NCI-H2107 treated with DMSO at 0.1 percent for 48 hours (cell line): ENCODE results near the gene CDKL5.
"Not testable (repeated sequence)": the region's sequence is repeated elsewhere in the genome, so short reads cannot be mapped to it uniquely, and the experiment has no call there.

ENCODE experiments used
- DNase-seq: peaks from one replicate; lab custom pipeline; 2025; ENCODE audit not compliant: unreplicated experiment; lab: John Stamatoyannopoulos, UW

The CDKL5 gene

DNA sequence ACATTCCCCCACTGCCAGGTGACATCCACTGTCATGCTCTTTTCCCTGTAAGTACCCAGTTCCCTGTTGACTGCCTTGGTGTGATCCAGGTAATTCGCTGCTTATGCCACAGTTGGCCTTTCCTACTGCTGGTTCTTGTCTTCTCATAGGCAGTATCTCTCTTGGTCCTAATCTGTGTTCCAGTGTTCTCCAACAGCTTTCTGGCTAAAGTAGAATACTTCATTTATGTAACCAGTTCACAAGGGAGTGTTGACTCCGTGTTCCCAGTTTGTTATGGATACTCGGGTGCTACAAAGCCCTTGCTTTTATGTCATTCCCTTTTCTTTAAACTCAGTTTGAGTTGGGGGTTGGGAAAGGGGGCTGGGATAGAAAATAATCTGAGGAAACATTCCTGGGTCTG, 148.1 kb downstream of the CDKL5 start:
- no peak for DNase-seq

DNA sequence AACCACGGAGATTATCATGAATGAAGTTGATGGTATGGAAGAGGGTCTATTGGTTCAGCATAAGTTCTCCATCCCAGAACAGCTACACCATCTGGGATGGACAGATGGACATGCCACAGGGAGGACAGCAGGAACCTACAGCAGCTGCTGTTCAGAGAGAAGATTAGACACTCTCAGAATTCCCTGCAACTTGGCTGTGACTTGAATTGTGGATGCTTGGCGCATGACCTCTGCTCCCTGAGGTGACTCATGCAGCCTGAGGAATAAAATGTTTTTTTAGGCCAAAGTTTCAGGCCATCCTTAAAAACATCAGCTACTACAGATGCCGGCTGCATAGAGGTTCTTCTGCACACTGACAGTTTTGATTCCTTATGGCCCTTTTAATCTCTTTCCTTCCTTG, 149.2 kb downstream of the CDKL5 start:
- DNase-seq = no peak

DNA sequence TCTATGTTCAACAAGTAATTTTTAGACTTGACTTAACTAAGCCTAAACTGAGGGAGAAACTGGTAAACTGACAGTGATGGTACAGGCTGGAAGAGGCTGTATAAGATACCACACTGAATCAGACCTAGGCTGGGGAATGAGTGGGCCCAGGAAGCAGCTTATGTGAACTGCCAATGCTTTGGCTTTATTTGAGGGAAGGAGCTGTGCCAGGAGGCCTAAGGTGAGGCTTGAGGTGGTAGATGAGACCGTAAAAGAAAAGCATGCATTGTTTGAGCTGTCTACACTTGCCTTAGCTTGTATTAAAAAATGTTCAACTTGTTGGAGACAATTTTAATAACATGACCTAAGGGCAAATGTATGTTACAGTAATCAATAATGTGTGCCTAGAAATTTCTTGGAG, 150.3 kb downstream of the CDKL5 start:
- DNase-seq = no peak

DNA sequence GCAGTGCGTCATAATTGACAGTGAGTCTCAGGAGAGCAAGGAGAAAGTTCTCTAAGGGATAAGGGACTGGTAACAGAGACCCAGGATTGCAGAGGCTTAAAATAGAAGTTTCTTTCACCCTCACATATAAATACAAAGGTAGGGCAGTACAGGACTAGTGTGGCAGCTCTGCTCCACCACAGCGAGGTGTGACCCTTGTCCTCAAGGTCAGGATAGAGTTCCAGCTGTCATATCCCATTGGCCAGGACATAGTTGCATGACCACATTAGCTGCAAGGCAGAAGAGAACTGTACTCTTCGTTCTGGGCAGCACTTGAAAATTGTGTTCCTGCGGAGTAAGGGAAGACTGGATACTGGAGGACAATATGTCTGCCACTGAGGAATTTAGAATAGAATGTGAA, 152.0 kb downstream of the CDKL5 start:
- no peak for DNase-seq

DNA sequence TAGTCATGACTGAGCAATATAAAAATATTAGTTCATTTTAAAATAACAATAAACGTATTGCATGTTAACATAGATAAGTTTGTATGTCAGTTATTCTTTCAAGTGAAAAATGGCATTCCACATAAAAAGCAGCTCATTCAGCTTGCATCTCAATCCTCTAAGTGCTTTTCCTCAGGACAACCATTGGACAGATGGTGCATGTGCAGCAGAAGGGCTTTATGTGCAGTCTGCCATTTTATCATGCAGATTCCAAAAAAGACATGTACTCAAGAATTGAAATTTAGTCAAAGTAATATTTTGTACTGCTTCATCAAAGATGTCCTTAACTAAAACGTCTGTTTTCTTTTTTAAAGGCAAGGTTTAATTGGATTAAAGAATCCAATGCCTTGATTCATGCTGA, 153.1 kb downstream of the CDKL5 start:
- no peak for DNase-seq

DNA sequence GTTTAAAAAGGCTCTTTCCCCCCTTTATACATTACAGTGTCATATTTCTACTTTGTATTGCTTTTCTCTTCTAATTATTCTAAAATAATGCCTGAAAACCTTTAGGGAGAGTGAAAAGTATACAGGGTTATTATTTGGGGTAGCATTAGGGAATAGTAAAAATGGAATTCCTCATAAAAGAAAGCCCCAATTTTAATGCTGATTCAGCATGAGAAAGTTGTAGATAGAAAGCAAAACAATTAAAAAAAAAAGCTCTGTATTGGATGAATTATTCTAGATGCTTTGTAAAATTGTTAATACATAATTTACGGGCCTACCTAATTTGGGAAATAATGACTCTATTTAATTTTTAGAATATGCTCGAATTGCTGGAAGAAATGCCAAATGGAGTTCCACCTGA, 154.1 kb downstream of the CDKL5 start:
- DNase-seq = no peak

DNA sequence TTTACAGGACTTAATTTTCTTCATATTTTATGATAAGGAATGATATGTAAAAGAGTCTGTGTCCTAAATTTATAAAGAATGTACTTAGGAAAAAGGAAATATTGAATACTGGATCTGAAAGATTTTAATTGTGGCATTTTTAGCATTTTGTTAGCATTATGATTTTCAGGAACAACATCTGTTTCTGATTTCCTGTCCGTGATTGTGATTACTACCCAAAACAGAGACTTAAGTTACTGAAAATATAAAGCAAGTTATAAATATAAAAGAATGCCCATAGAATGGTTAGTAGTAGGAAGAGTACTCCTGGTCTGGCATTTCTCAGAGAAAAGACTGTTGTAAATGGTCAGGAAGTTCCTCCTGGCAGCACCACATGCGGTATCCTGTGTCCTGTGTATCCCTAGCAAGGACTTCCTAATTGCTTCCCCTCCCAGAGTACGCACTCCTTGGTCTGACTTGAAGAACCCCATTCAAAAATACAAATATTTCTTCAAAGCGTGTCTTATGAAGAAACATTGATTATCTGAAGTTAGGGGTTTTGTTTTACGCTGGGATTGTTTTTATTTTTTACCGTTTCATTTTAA, 157.6 kb downstream of the CDKL5 start:
- DNase-seq = no peak

DNA sequence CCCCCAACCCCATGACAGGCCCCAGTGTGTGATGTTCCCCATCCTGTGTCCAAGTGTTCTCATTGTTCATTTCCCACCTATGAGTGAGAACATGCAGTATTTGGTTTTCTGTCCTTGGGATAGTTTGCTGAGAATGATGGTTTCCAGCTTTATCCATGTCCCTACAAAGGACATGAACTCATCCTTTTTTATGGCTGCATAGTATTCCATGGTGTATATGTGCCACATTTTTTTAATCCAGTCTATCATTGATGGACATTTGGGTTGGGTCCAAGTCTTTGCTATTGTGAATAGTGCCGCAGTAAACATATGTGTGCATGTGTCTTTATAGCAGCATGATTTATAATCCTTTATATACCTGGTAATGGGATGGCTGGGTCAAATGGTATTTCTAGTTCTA, 163.9 kb downstream of the CDKL5 start:
- not testable (repeated sequence) for DNase-seq

DNA sequence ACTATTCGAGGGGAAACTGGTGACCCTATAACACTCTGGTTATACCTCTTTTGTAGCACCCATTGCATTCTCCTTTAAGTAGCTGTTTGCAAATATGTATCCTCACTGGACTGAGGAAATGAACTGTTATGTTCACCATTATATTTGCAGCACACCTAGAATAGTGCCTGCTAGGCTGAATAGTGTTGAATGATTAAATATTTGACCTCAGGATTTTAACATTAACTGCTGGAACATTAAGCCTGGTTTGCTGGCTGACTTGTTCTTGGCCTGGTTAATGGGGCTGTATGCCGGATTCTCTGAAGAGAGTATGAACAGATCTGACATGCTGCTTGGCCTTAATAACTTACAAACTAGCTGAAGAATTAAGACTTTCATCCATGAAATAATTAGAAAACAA, 166.4 kb downstream of the CDKL5 start:
- no peak for DNase-seq

DNA sequence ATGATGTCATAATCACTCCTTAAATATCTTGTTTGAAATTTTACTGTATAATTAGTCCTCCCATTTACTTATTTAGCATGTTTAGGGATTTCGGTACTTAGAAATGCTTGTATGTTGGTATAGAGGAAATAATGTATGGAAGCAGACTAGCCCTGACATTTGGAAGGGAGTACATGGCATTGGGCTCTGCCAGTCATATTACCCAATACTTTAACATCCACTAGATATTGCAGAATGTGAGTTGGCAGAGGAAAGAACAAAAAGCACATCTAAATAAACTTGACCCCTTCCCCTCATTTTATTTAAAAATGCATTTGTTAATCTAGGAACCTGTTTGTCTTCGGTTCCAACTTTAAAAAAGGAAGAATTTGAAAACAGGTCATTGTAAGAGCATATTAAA, 168.7 kb downstream of the CDKL5 start:
- no peak for DNase-seq

DNA sequence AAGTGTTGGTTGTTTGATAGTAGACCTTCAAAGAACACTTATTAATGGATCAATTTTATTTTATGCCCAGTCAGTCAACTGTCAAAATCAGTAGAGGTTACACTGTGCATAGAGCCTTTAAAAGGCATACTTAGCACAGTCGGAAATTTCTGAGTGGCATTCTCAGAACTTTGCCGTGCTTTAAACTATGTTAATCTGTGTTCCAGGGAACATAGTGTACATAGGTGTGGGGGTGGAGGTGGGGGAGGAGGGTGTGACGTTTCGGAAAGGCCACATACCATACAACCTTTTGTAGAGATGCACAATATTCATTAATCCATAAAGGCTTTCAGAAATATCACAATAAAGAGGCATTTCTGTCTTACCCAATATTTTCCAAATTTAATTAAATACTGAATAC, 170.7 kb downstream of the CDKL5 start:
- no peak for DNase-seq

DNA sequence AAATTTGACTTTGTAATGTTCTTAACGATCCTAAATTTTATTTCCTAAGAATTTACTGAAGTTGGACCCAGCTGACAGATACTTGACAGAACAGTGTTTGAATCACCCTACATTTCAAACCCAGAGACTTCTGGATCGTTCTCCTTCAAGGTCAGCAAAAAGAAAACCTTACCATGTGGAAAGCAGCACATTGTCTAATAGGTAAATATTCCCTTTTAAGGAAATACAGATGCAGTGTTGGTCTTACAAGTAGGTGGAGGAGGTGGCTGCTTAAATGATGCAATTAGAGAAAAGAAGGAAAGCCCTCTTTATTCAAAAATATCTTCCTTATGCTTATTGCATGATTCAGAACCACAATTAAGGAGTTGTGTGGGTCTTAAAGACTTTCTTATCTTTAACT, 173.0 kb downstream of the CDKL5 start:
- DNase-seq = no peak

DNA sequence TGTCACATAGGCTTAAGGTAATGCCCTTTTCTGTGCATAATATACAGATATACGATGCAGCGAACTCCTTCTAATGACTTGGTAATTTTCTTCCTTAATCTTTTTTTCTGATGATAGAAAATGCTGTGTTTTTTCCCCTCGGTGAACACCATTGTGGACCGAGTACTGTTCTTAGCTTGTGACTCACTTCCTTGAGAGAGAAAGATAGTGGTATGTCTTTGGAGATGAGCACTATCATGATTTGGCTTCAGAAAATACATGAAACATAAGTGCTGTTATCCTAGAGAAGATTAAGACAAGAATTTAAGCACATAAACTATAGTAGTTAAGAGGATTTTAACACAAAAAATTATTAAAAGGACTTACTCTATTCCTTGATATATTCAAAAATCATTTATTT, 182.6 kb downstream of the CDKL5 start:
- no peak for DNase-seq

DNA sequence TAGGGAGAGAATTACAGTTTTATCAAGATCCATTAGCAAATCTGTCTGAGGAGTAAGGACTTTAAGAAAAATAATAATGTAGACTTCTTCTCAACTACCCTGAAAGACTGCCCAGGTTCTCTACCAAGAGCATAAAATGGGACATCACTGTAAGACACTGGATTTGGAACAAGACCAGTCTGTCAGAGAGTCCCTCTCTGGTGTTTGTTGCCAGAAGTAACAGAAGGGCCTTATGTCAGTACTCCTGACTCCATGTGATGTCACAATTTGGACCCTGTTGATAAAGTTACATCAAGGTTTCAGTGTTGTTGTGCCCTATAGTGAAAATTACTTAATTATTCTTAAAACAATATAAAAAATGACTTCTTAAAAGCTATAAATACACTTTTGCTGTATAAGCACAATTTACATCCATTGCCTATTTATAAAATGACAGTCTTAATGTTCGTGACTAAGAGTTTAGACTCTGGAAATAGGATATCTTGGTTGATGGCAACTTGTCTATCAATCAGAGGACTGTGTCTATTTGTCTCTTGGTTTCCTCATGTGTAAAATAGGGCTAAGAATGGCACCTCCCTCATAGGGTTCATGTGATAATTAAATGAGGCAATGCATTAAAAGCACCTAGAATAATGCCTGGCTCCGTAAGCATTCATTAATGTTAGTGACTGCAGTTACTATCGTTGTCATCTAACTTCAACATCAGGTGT, 188.7 kb downstream of the CDKL5 start:
- DNase-seq = no peak

DNA sequence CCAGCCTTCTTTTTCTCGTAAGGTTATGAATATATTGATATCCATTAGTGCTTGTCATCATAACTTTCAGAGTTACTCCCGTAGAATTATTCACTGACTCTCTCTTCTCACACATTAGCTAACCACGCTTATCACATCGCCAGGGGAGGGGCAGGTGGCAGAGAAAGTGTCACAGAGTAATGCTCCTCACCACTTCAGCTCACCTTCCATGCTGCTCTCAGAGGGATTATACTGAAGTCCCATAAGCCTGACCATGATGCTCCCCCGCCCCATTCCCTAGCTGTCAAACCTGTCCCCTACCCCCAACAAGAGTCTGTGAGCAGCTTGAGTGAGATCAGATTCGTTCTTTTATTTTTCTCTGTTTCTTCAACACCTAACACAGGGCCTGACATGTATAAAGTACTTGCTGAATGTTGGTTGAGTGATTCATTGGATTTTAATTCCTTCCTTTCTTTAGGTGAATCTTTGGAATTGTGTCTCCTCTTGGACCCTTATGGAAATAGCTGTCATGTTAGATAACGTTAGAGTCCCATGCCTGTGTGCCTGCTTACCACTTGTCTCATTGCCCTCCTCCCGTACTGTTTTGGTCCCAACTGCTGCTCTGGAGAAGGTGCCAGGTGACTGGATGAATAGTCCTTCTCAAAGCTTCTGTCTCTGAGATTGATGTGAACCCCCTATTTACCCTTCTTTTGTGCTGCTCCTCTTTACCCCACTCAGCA, 191.4 kb downstream of the CDKL5 start:
- DNase-seq = no peak

DNA sequence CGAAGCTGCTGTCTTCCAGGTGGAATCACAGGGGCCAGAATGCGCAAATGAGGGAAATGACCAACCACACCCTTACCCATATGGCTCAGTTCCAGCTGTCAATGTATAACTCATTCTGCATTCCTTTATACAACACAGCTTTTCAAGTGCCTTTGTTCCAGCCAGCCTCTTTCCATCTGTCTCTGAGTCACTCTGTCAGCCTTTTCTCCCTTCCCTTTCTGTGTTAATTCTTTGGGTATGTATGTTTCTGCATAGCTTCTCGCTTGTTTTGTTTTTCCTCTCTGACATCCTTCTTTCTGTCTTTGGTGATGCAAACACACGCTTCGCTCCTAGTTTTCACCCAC, 192.0 kb downstream of the CDKL5 start:
- no peak for DNase-seq

DNA sequence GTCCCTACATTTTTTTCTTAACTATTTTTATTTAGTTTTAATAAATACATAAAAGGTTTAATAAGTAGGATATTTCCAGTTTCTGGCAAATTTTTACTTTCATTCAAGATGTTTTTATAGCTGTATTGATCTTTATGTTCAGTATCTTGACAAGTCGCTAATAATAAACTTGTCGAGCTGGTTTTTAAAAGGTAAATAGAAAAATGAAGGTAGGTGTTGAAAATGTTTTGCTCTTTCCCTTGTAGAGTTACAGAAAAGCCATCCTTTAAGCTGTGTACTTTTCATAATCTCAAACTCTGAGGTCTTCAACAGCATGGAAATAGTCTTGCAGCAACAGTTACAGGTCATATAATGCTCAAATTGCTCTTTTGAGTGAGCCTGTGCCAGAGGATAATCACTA, 193.9 kb downstream of the CDKL5 start:
- no peak for DNase-seq

DNA sequence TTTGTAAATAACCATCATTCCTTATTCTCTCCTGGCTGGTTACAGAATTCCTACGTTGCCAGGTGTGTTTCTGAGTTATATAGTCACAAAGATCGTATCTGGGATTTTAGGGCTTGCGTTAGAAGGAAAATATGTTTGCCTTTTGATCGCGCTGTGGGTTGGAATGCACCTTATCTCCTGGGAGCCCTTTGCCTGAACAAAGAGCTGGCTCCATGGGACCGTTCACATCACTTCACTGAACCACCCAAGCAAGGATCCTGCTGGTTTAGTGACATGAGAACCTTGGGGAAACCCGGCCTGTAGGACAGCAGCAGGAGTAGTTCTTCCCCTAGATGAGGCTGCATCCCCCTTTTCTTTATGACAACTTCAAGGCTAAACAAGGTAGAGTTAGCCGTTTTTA, 194.9 kb downstream of the CDKL5 start:
- DNase-seq = no peak

DNA sequence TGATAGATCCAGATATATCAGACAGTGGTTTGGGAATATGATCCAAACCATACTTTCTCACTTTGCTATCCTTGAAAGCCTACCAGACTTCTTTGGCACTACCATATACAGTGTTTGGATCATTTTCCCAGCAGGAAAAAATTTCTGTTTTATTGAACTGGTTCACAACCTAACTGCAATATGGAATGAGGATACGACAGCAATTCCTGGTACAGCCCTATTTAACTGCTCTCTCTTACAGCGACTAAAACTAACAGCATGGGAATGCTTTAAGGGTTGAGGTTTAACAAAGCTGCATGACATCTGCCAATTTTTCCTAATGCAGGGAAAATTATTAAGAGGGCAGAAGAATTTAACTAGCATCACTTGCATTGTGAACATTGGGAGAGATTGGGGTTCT, 199.2 kb downstream of the CDKL5 start:
- DNase-seq = no peak

DNA sequence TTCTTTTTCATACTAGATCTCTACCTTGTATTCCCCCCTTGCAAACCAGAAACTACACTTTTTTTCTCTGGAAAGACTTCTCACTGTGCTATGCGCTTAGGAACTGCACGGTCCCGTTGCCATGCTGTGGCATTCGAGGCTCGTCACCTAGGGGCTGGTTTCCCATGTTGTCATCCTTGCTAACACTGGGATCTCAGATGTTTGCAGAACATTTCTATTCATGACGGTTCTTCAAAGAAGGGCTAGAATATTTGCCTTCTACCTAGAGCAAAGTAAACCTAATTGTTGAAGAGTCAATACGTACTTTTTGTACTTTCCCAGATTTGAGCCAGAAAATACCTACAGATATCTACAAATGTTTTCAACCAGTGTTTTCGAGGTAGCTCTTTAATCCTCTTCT, 205.5 kb downstream of the CDKL5 start:
- DNase-seq = no peak

DNA sequence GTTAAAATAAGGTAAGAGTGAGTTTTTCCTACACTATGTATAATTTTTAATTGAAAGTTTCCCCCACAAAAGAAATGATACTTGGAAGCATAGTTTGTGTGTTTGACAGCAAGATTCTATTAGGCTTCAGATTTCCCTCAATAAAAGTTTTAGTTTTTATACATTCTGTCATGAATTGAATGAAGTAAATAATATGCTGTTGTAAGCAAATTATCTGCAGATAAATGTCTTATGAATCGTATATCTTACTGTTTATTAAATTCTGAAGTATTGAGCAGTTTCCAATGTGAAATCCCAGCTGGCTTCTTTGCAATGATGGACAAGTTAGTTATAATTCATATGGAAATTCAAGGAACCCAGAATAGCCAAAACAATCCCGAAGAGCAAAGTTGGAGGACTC, 213.0 kb downstream of the CDKL5 start:
- DNase-seq = no peak

DNA sequence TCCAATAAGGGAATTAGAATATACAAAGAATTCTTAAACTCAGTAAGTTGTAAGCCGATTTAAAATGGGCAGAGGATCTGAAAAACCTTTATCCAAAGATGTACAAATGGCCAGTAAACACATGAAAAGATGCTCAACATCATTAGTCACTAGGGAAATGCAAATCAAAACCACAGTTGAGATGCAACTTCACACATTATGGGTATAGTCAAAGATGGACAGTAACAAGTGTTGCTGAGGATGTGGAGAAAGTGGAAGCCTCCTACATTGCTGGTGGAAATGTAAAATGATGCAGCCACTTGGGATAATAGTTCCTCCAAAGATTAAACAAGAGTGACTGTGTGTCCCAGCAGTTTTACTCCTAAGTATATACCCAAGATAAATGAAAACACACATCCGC, 213.9 kb downstream of the CDKL5 start:
- DNase-seq = no peak

DNA sequence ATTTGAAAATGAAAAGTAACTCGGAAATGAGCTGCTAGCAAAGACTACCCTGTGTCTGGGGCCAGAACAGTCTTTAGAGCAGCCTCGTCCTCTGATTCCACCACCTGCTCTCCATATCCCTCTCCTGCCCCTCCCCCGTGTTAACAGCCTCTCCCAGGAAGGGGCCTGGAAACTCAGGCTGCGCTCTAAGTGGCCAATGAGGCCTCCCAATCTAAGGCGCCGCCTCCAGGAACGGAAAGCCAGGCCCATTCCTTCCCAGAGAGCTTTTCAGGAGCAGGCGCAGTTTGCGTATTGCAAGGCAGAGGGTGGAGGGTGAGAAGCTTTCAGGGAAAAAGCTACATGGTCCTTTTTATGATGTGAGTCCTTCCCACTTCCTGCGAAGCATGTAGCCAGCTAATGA, 215.3 kb downstream of the CDKL5 start:
- no peak for DNase-seq
